GOT3 (cell line): ENCODE measurements around the gene SNX9.

Experiments used
- DNase-seq: peaks from one replicate; lab custom pipeline; 2025; ENCODE audit warnings: mixed read lengths; lab: John Stamatoyannopoulos, UW

The SNX9 gene

DNA sequence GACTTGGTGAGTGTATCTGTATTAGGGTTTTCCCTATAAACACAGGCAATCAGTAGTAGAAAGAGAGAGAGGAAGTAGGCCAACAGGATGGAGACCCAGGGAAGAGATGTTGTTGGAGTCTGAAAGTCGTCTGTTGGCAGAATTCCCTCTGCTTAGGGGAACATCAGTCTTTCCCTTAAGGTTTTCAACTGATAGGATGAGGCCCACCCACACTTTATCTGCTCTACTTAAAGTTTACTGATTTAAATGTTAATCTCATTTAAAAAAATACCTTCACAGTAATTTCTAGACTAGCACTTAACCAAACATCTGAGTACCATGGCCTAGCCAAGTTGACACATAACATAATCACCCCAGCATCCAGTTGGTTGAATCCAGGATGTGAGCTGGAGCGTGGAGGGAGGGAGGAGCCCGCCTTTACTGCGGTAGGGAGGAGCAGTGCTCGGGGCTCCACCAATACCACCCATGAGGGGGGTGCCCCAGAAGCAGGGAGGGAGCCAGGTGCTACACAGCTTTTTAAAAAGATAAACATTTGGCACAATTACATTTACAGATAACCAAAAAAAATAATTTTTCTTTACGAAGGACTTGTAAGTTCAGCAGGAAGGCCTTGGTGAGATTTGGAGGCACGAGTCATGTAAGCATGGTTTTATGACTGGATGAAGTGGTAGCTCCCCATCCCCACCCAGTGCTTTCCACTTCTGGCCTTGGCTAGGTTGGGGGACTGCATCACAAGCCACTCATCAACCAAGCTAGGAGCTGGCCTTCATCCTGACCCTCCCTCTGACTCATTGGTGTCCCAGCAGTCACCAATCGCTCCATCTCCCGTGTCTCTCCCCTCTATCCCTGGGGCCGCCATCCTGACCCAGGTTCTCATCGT, 18.4 kb upstream of the SNX9 start:
- no peak for DNase-seq

DNA sequence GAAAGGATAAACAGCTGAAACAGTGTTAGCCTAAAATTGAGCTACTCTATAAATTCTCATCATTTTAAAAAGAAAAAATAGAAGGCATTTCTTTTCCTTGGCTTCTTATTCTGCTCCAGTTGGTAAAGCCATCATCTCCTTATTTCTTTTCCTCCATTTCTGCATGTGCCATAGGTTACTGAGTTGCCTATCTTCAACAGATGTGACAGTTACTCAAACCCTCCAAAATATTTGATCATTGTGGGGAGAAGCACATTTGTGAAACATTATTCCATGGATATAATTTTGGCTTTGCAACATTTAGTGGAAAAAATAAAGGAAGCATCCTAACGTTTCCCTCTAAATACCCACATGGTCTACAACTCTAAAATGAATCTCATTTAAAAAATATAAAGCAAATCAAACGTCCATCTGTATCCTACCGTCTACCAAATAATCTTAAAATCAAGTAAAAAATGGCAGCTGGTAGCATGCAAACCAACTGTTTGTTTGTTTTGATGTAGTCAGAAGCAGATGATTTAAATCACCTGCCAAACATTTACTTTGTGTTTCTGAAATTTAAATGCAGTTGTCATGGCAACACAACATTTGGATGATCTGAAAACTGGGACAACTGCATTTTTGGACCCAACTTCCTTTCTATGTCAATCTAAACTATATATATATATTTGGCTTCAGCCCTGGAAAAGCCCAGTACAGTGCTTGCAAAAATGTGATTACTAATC, 16.8 kb upstream of the SNX9 start:
- no peak for DNase-seq

DNA sequence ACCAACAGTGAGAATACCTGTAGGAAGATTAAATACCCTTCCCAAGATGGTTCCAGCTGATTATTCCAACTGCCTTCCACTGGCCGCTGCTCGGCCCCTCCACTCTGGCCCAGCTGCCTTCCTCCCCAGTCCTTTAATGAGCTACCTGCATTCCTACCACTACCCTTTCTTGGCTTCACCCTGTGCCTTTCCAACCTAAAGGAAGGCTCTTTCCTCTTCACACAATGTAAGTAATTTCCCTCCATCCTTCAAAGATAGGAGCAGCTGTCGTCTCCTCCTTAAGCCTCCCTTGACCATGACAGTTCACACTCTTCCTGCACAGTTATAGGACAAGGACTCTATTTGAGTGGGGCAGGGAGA, 16.2 kb upstream of the SNX9 start:
- DNase-seq, result no peak

DNA sequence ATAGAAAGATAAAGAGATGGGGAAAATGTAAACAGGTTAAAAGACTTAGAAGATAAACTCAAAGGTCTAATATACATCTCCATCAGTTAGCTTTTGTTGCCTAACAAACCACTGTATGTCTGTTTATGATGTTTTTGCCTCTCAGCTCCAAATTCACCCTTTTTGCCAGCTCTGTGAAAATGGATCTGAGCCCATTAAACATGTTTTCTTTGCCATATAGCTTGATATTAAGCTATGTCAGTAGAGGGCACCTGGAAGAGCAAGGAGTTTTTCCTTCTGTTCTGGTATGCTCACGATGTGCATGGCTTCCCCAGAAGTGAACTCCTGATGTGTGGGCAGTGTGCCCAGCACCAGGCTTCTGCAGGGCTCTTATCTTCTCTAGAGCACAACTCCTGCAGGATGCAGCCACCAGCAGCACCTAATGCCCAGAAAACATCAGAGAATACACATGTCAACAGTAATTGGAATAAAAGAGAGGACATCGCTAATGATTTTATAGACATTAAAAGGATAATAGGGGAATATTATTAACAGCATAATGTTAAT, 14.6 kb upstream of the SNX9 start:
- no peak for DNase-seq

DNA sequence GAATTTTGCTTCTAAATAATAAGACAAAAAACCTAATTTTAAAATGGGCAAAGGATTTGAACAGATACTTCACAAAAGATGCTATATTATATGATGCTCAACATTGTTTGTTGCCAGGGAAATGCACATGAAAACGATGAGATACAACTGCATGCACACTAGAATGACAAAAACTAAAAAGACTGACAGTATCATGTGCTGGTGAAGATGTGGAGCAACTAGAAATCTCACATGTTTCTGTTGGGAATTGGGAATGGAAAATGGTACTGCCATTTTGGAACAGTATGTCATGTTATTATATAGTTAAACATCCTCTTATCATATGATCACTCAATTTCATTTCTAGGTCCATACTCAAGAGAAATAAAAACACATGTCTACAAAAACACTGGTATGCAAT, 13.4 kb upstream of the SNX9 start:
- DNase-seq, result no peak

DNA sequence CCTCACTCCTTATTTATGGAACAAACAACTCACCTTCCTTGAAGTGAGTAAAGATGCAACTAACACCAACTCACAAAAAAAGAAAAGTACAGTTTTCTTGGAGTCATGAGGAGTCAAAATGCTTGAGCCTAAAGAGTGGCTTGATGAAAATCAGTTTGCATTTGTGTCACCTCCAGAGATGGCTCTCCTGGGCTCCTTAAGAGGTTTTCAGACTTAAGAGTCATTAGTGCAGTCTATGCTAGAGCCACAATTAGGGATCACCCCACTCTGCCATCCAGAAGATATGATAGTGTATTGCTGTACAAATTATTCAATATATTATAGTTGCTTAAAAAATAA, 11.9 kb upstream of the SNX9 start:
- no peak for DNase-seq

DNA sequence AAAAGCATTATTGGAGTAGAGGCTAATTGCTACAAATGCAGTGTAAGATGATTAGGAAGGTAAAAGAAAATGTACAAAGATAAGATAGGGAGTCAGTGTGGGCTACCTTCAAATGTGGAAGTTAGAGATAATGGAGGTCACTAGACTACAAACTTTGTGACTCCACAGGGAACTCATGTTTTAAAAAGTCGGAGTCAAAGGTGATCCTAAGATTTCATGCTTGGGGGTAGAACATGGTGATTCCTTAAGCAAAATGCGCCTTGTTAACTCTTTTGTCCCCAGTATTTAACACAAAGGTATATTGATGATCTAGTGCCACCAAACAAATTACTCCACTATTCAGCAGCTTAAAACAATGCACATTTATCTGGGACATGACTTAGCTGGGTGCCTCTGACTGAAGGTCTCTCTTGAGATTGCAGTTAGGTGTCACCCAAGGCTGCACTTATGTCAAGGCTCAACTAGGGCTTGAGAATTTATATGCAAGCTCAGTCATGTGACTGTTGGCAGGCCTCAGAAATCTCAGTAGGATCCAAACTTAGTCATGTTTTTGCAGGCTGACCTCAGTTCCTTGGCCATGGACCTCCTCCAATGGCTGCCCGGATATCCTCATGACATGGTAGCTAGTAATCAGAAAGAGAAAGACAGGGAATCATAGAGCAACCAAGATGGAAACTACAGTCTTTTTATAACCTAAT, 11.4 kb upstream of the SNX9 start:
- no peak for DNase-seq

DNA sequence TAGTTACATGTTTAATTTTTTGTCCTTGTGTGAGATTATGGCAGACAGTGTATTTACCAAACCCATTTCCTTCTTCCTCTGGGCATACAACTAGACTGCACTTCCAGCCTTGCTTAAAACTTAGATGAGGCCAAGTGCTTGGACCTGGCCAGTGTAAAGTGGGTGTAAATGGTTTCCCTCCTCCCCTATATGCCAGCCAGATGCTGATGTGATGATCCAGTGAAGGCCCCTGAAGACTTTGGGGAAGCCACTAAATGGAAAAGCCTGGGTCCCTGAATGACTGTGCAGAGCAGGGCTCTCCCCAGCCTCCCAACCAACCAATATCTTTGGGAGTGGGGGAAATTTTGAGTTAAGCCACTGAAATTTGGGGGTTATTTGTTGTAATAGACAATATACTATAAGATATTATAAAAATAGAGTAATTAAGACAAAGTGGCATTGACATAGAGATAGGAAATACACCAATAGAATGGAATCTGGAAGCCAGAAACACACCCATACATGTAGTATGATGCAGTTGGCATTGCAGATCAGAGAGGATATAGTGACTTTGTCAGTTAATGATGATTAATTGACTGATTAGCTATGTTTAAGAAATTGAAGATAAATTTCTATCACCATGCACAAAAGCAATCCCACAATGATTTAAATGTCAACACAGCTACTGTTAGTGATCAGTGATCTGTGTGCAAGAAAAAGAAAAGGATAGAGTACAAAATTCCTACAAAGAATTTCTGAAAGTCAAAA, 10.4 kb upstream of the SNX9 start:
- no peak for DNase-seq

DNA sequence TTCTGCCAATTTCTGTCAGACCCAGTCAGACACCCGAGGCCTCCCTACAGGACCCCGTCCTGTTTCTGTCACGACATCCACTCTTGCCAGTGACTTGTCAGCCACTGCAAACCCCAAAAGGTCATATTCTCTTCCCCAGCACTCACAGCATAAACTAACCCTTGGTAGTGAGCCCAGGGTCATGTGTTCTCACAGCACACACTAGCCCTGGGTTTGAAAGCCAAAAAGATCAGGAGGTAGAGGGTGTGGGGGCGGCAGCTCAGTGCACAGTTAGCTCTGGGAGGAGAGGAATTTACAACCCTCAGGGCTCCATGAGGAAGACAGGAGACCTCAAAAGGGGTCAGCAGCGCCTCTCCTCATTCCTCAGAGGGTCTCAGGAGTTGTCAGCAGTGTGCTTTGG, 9.9 kb upstream of the SNX9 start:
- no peak for DNase-seq

DNA sequence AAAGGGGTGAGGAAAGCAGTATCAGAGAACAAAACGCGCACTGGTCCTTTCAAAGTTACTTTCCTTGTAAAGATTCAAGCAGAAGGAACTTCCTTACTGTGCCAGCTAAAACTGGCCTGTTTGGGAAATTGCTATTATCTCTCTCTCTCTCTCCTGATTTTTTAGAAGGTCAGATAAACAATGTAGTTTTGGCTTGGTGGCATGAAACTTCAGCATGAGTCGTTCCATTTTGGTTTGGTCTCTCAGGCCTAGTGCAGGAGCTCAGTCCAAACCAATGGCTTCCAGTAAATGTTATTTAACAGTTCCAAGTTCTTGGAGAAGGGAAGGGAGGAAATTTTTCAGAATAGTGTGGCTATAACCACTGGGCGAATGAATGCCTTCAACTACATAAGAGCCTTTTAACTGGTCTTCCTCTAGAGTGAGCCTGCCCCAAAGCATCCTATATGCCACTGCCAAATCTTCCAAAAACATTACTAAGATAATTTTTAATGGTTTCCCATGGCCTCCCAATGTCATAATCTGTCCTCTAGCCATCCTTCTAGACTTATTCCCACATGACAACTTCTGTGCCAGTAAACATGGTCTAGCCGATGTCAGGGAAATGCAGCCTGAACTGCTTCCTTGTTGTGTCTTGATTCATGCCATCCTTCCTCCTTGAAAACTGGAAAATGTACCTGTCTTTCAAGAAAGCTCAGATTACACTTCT, 9.1 kb upstream of the SNX9 start:
- DNase-seq, result no peak

DNA sequence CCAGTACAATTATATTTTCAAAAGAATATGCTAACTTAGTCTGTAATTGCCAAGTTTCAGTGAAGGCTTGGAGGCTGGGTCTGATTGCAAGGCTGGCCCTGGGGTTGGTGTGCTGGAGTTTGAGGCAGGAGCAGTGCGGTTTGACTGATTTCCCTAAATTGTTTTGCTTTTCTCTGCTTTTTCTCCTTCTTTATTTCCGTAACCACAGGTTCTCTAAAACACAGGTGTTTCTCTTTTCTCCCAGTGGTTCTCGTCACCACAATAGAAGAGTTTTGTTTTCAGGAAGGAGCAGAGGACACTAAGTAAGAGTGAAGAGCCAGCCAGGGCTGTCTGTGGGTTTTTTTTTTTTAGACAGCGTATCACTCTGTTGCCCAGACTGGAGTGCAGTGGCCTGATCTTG, 8.2 kb upstream of the SNX9 start:
- no peak for DNase-seq

DNA sequence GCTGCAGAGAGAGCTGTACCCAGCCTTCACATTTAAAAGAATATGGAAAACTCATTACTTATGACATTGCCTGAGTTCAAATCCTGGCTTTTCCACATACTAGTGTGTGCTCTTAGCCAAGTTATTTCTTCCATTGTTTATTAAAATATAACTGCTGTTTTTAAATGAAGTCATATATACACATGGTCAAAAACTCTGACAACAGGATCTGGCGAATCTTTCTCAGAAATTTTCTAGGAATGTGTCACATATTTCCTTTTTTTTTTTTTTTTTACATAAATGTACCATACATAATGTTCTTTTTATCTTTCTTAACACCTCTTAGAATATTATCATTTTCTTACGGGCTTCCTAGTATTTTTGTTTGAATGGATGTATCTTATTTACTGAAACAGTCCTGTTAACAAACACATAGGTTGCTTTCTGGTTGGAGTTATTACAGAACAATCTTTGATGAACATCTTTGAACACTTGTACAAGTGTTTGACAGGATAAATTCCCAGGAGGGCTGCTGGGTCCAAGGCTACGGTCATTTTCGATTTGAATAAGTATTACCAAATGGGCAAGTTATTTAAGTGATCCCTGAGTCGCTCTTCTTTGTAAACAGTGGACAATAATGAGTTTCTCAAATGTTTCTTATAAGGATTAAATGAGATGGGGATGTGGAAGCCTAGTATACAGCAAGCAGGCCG, 1.6 kb upstream of the SNX9 start:
- DNase-seq, result no peak

DNA sequence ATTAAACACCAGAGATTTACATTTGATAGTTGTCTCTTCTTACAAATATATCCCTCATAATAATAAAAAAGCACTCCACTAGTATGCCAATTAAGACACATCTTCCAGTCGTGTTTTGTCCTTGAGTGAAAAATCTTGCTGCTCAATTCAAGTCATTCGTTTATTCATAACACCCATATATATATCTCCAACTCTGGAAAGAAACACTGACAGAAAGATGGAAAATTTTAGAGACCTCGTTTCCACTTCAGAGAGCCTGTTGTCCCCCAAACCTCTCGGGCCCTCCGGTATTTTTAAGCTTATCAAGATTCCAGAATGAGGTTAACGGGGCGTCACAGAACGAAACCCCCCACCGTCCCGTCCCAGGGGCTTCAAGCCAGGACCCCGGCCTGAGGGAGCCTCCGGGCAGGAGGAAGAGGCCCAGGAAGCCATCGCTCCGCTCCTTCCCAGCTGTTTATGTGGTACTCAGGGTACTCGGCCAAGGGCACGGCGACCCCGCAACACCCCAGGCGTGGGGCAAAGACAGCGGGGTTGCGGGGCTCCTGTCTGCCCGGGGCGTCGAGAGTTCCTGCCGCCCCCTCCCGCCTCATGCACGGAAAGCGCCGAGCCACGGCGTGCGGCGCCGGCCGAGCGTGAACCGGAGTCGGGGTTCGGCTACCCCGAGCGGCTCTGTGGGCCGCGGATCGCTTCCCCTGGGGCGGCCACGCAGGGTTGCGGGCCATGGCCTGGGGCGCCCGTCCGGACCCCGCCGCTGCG, 623 bp upstream of the SNX9 start:
- no peak for DNase-seq

DNA sequence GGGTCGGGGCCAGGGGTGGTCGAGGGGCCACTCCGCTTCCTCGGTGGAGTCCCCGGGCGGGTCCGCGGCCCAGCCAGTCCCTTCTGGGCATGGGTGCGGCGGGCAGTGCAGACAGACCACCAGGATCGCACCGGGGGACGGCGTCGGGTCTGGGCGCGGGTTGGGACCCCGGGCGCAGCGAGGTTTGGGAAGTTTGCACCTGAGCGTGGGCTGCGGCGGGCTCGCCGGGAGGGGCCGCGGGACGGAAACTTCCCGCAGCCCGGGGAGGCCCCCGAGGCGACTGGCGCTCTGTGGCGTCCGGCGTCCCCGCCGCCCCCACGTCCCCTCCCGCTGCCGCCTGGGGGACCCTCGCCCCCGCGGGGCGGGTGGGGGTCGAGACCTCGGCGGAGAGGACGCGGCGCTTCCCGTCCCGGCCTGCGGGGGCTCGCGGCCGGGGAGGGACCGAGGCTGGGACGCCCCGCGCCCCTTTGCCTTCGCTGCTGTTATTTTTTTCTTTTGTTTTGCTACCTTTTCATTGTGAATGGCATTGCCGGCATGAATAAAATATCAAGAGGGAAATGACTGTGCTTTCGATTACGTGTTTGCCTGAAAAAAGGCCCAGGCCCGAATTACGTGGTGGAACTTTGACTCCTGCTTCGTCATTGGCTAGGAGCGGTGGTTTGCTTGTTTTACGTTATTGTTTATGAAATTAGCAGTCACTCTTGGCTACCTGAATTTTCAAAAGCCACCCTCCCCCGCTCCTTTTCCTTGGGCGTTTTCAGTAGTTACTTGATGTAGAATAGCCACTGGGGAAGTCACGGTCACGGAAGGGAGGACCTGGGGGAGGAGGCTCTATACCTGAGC, 703 bp downstream of the SNX9 start:
- no peak for DNase-seq

DNA sequence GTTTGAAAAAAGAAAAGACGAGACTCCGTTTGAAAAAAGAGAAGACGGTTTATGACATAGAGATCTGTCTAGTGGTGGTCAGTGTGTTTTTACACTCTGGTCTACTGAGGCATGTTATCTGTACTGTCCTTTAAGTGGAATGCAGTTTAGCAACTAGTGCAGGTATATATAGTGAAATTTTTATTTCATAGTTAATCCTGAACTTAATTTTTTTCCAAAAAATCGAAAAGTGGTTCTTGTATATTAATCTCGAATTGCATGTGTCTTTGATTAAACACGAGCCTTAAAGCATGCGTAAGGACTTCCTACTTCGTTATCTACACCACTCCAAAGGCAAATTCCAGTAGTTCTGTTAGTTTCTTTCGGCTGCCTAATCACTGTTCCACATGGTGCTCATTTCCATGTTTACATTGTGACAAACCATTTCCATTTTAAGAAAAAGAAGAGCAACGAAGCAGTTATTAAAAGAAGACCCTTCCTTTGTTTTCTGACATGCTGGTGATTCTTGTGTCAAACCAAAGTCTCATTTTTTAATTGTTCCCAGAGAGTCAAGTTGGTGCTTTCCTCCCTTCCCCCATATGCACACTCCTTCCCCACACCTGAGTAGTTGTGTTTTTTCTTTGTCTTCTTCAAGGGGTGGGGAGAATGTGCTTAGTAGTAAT, 2.3 kb downstream of the SNX9 start:
- DNase-seq, result no peak

DNA sequence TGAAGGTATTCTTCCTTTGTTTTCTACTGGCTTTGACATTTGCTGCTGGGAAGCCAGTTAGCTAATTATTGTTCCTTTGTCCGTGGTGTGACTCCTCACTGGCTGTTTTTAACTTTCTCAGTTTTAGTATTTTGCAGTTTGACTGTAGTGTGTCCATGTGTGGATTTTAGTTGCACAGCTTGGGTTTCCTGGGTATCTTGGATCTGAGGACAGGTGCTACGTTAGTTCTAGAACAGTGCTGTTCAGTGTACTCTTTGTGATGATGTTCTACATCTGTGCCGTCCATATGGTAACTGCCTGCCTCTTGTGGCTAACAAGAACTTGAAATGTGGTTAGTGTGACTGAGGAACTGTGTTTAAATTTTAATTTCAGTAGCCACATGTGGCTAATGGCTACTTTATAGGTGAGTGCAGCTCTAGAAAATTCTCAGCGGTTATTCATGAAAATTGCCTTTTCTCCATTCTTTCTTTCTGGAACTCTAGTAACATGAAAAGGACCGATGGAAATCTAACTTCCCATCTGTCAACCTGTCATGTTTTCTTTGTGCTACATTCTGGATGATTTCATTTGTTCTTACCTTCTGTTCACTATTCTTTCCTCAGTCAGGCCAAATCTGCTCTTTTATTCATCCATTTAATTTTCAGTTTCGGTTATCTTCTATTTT, 7.4 kb downstream of the SNX9 start:
- no peak for DNase-seq

DNA sequence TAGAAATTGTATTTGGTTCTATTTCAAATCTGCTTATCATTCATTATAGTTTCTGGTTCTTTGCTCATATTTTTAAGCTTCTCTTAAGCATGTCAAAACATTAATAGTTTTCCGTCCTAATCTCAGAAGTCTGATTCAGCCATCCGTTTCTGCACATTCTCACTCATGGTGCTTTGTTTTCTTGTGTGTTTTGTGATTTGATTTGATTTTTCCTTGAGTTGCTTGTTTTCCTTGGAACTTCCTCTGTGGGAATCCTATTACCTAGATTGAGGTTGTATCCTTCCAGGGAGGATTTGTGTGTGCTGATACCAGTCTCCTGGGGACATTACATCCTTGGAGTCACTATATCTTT, 7.9 kb downstream of the SNX9 start:
- no peak for DNase-seq
